HCT116 (cell line): ENCODE data around the gene C10orf90. TPM values are rescaled to one million over a fixed set of nuclear protein-coding genes. Genes with fewer than 3 reads are reported as not detected.

Source experiments
- ATAC-seq: fragments of 200-7000 bp; cut with Tn5 transposase; 2 replicates; pipeline ENCODE4 v1.9.1; 2020; ENCODE audit warnings: mild to moderate bottlenecking, moderate library complexity
- BruUV-seq: library from RNA; stranded (reverse); fragments of 400-500 nt; replicated peaks from 2 replicates; lab custom pipeline; 2021; lab: Mats Ljungman, UMichigan
- CTCF ChIA-PET: fragments of 300-600 bp; sonication (Branson Sonifier 250); formaldehyde crosslinking; loops from one replicate; lab custom pipeline; 2021; ENCODE audit warnings: antibody characterized with exemption; lab: Charles Lee
- POLR2A ChIA-PET: fragments of 300-600, 350-600 bp; sonication (Branson Sonifier 250); formaldehyde crosslinking; loops from one replicate; lab custom pipeline; 2021; ENCODE audit warnings: antibody characterized with exemption; lab: Charles Lee
- RAD21 ChIA-PET, 2 experiments: fragments of 300-600 bp; sonication (Branson Sonifier 250); formaldehyde crosslinking; loops; one replicate each; lab custom pipeline; 2023; ENCODE audit warnings: low total read pairs in 2 of 2; ENCODE audit not compliant: uncharacterized antibody in 2 of 2, unreplicated experiment in 2 of 2, low non-redundant PET in 1 of 2; lab: Charles Lee
- DNase-seq: peaks from one replicate; pipeline ENCODE4 v3.0.0-alpha.2; 2010; ENCODE audit warnings: low read depth, low spot score
- H2AFZ ChIP-seq: fragments of 200-600 bp; shearing (Covaris generic), sonication (generic); 2 replicates; pipeline ENCODE4 v1.6.1; 2017; ENCODE audit warnings: low read depth, mixed run types, mixed read lengths, antibody characterized with exemption, low read length; ENCODE audit not compliant: poor library complexity, severe bottlenecking
- H3K27ac ChIP-seq: 2 replicates; pipeline ENCODE4 v1.5.1; 2012; ENCODE audit warnings: low read depth, low read length
- H3K27me3 ChIP-seq: fragments of 200-600 bp; sonication (generic); 2 replicates; pipeline ENCODE4 v1.6.1; 2016; ENCODE audit warnings: mixed run types, low read length, mixed read lengths; ENCODE audit not compliant: insufficient read depth
- H3K36me3 ChIP-seq, 2 experiments: fragments of 200-500 bp in 1 of 2; fragments of 200-600 bp in 1 of 2; sonication (Bioruptor generic) in 1 of 2; sonication (generic) in 1 of 2; 2 replicates each; pipeline versions ENCODE4 v1.5.1 to v1.6.1; 2014 to 2016; ENCODE audit warnings: low read length in 2 of 2, inconsistent platforms in 1 of 2, mixed read lengths in 1 of 2, mixed run types in 1 of 2; ENCODE audit not compliant: insufficient read depth in 2 of 2, control insufficient read depth in 1 of 2
- H3K4me1 ChIP-seq, 2 experiments: fragments of 200-600 bp in 1 of 2; sonication (generic) in 1 of 2; 2 replicates each; pipeline versions ENCODE4 v1.5.1 to v1.6.1; 2012 to 2017; ENCODE audit warnings: low read length in 2 of 2, inconsistent platforms in 1 of 2, mild to moderate bottlenecking in 1 of 2, mixed read lengths in 1 of 2, mixed run types in 1 of 2, moderate library complexity in 1 of 2; ENCODE audit not compliant: insufficient read depth in 2 of 2, control insufficient read depth in 1 of 2
- H3K4me2 ChIP-seq: fragments of 200-600 bp; sonication (generic); 2 replicates; pipeline ENCODE4 v1.6.1; 2017; ENCODE audit warnings: mixed run types, low read length, mixed read lengths
- H3K4me3 ChIP-seq, 2 experiments: fragments of 200-600 bp in 1 of 2; sonication (generic) in 1 of 2; replicated peaks in 1 of 2; 2 replicates each; pipeline ENCODE4 v1.5.1; 2011 to 2016; ENCODE audit warnings: low read length in 2 of 2, control low read depth in 1 of 2, low read depth in 1 of 2, mild to moderate bottlenecking in 1 of 2, mixed read lengths in 1 of 2, mixed run types in 1 of 2
- H3K79me2 ChIP-seq: fragments of 200-600 bp; sonication (generic); 2 replicates; pipeline ENCODE4 v1.6.1; 2017; ENCODE audit warnings: mild to moderate bottlenecking, mixed run types, low read length, moderate library complexity, mixed read lengths; ENCODE audit not compliant: insufficient read depth
- H3K9ac ChIP-seq: fragments of 200-600 bp; sonication (generic); 2 replicates; pipeline ENCODE4 v1.6.1; 2016; ENCODE audit warnings: low read length, mixed read lengths
- H3K9me2 ChIP-seq: fragments of 200-600 bp; sonication (generic), shearing (Covaris generic); 2 replicates; pipeline ENCODE4 v1.6.1; 2017; ENCODE audit warnings: mixed run types, mild to moderate bottlenecking, moderate library complexity; ENCODE audit not compliant: insufficient read depth
- H3K9me3 ChIP-seq, 2 experiments: fragments of 200-500 bp in 1 of 2; fragments of 200-600 bp in 1 of 2; sonication (Bioruptor generic) in 1 of 2; sonication (generic) in 1 of 2; 2 replicates each; pipeline ENCODE4 v1.6.1; 2014 to 2017; ENCODE audit warnings: low read length in 2 of 2, mixed read lengths in 2 of 2, inconsistent platforms in 1 of 2, low read depth in 1 of 2, mild to moderate bottlenecking in 1 of 2, mixed run types in 1 of 2, moderate library complexity in 1 of 2; ENCODE audit not compliant: control insufficient read depth in 1 of 2, insufficient read depth in 1 of 2
- H4K20me1 ChIP-seq: fragments of 200-600 bp; sonication (generic), shearing (Covaris generic); 2 replicates; pipeline ENCODE4 v1.6.1; 2017; ENCODE audit warnings: mixed run types, mild to moderate bottlenecking, moderate library complexity; ENCODE audit not compliant: insufficient read depth
- ATF3 ChIP-seq: IDR thresholded peaks from 2 replicates; pipeline ENCODE4 v1.6.1; 2012
- CBX3 ChIP-seq: IDR thresholded peaks from 2 replicates; pipeline ENCODE4 v1.6.1; 2012; ENCODE audit warnings: low read depth
- CTCF ChIP-seq, 3 experiments: fragments of 200-600 bp in 1 of 3; sonication (generic) in 1 of 3; IDR thresholded peaks in 2 of 3; conservative IDR thresholded peaks in 1 of 3; 2 replicates each; pipeline ENCODE4 v1.5.1; 2012 to 2017; ENCODE audit warnings: low read depth in 2 of 3, low read length in 2 of 3, antibody characterized with exemption in 1 of 3, borderline replicate concordance in 1 of 3, control low read depth in 1 of 3, mild to moderate bottlenecking in 1 of 3, mixed read lengths in 1 of 3, mixed run types in 1 of 3, moderate library complexity in 1 of 3; ENCODE audit not compliant: insufficient read depth in 1 of 3
- EGR1 ChIP-seq: IDR thresholded peaks from 2 replicates; pipeline ENCODE4 v1.6.1; 2012; ENCODE audit warnings: low read depth
- ELF1 ChIP-seq: IDR thresholded peaks from 2 replicates; pipeline ENCODE4 v1.6.1; 2012; ENCODE audit warnings: low read depth, borderline replicate concordance
- EZH2 ChIP-seq: fragments of 200-600 bp; sonication (generic); IDR thresholded peaks from 2 replicates; pipeline ENCODE4 v1.6.1; 2017; ENCODE audit warnings: antibody characterized with exemption, mixed run types
- EZH2phosphoT487 ChIP-seq: fragments of 200-600 bp; IDR thresholded peaks from 2 replicates; pipeline ENCODE4 v1.6.1; 2018; ENCODE audit warnings: antibody characterized with exemption, borderline replicate concordance
- FOSL1 ChIP-seq: IDR thresholded peaks from 2 replicates; pipeline ENCODE4 v1.6.1; 2012; ENCODE audit warnings: low read depth
- POLR2A ChIP-seq: IDR thresholded peaks from 2 replicates; pipeline ENCODE4 v1.7.0; 2011; ENCODE audit warnings: borderline replicate concordance; ENCODE audit not compliant: insufficient read depth, insufficient read length; ENCODE audit errors: extremely low read depth
- POLR2AphosphoS5 ChIP-seq: IDR thresholded peaks from 2 replicates; pipeline ENCODE4 v1.6.1; 2011; ENCODE audit warnings: mild to moderate bottlenecking, low read depth, low read length, moderate library complexity
- RAD21 ChIP-seq: IDR thresholded peaks from 2 replicates; pipeline ENCODE4 v1.6.1; 2012; ENCODE audit warnings: low read depth, mild to moderate bottlenecking
- SIN3A ChIP-seq: IDR thresholded peaks from 2 replicates; pipeline ENCODE4 v1.6.1; 2012; ENCODE audit warnings: low read depth
- SP1 ChIP-seq: IDR thresholded peaks from 2 replicates; pipeline ENCODE4 v1.6.1; 2012; ENCODE audit warnings: low read depth
- SRF ChIP-seq: IDR thresholded peaks from 2 replicates; pipeline ENCODE4 v1.6.1; 2012; ENCODE audit warnings: low read depth
- TCF7L2 ChIP-seq: IDR thresholded peaks from 2 replicates; pipeline ENCODE4 v1.7.0; 2011; ENCODE audit warnings: borderline replicate concordance, inconsistent platforms; ENCODE audit not compliant: insufficient read depth, insufficient read length; ENCODE audit errors: extremely low read depth
- ZBTB33 ChIP-seq: IDR thresholded peaks from 2 replicates; pipeline ENCODE4 v1.6.1; 2011; ENCODE audit warnings: mild to moderate bottlenecking, low read length, moderate library complexity; ENCODE audit not compliant: insufficient replicate concordance; ENCODE audit errors: extremely low read depth
- intact Hi-C: fragments of 100-400 bp; cut with micrococcal nuclease; formaldehyde crosslinking; loops from 2 replicates; pipeline ENCODE4 v1.10.0; 2022
- total RNA-seq: library from RNA; stranded (reverse); gene quantifications from one replicate; pipeline ENCODE4 v1.2.1, GENCODE V29; 2021; ENCODE audit not compliant: unreplicated experiment

The C10orf90 gene
- total RNA-seq, 1 experiment from 2014 or later: not detected

GRCh38 chr10:126712681-126713080 is 42.2 kb upstream of the C10orf90 start:
- H3K79me2 ChIP-seq: no peaks in the 10 kb centered on the region
- H3K4me3 ChIP-seq: no peak overlapping the region
- no peaks in the 10 kb centered on the region for H4K20me1 ChIP-seq
- H3K27ac ChIP-seq: no peak overlapping the region
- H3K9me3 ChIP-seq: no peaks in the 10 kb centered on the region
- CTCF ChIA-PET: no interaction called here
- H3K9ac ChIP-seq: no peak overlapping the region
- H3K4me2 ChIP-seq: no peak overlapping the region
- H2AFZ ChIP-seq: no peak overlapping the region
- no peaks in the 10 kb centered on the region for H3K36me3 ChIP-seq
- no TSS peak for BruUV-seq
- no peaks in the 10 kb centered on the region for H3K9me2 ChIP-seq
- intact Hi-C loops: no loop called here
- RAD21 ChIA-PET: no interaction called here
- H3K27me3 ChIP-seq: peaks cover 58% of the 10 kb centered on the region
- TF ChIP-seq ATF3 (no peak), ZBTB33 (no peak), SIN3A (no peak), POLR2A (no peak), EZH2 (no peak), RAD21 (no peak), EGR1 (no peak), EZH2phosphoT487 (no peak), POLR2AphosphoS5 (no peak), SP1 (no peak), SRF (no peak), FOSL1 (no peak), ELF1 (no peak), CBX3 (no peak), TCF7L2 (no peak), CTCF (IDR thresholded peaks at IDR 0.05 in 2 of 3, conservative IDR thresholded peaks at IDR 0.05 in 1 of 3; ENCODE audit: borderline replicate concordance in 1 of 3, insufficient read depth in 1 of 3, low read depth in 2 of 3, low read length in 2 of 3) (no peak)
- TF ChIP-seq, all 23 proteins: peak for 0
- ATAC-seq (no peak), DNase-seq (no peak)
- POLR2A ChIA-PET: no interaction called here
- H3K4me1 ChIP-seq: no peaks in the 10 kb centered on the region
